ENCODE data around the gene FASTK.

DNA sequence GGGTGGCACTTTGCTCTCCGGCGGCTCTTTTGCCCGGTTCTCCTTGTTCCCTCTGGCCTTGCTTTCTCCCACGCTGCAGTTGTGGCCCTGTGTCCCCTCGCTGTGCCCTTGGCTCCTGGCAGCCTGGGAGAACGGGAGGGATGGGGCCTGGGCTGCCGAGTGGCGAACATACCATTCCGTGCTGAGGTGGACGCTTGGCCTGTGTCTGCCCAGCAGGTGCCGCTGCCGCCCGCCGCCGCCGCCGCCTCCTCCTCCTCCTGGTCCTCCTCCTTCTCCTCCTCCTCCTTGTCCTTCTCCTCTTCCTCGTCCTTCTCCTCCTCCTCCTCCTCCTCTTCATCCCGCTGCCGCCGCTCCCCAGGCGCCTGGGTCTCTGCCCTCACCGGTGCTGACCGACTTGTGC lies 41.7 kb upstream of the FASTK start:
- TF ChIP-seq CTCF (optimal IDR thresholded peaks at IDR 0.05 in 1 of 3, IDR thresholded peaks at IDR 0.05 in 1 of 3, conservative IDR thresholded peaks at IDR 0.05 in 1 of 3; ENCODE audit: extremely low read depth in 1 of 3, insufficient read depth in 2 of 3, low read length in 3 of 3) (no peak), EZH2 (IDR thresholded peaks at IDR 0.05; ENCODE audit: low read length) (no peak)

Measured in keratinocyte (primary cell).